Renal cortical epithelial cell (primary cell): Measurements from ENCODE around the gene C14orf93. TPM values are rescaled to one million over a fixed set of nuclear protein-coding genes. Genes with fewer than 3 reads are reported as not detected.
"Not testable (repeated sequence)": the region's sequence is repeated elsewhere in the genome, so short reads cannot be mapped to it uniquely, and the experiment has no call there.

ENCODE experiments used
- DNase-seq: peaks from one replicate; pipeline ENCODE4 v3.0.0-alpha.2; 2011; ENCODE audit warnings: low read depth
- total RNA-seq: library from RNA; depleted of rRNA; stranded (reverse); fragments of >200 nt; gene quantifications from 2 replicates; pipeline ENCODE4 v1.2.3, GENCODE V29; 2014

The C14orf93 gene
- total RNA-seq, 1 donor from 2014 or later, result 16.2 TPM

- no peak for DNase-seq
Measured at GRCh38 chr14:23021434-23021833, 11.5 kb upstream of the C14orf93 start.

DNA sequence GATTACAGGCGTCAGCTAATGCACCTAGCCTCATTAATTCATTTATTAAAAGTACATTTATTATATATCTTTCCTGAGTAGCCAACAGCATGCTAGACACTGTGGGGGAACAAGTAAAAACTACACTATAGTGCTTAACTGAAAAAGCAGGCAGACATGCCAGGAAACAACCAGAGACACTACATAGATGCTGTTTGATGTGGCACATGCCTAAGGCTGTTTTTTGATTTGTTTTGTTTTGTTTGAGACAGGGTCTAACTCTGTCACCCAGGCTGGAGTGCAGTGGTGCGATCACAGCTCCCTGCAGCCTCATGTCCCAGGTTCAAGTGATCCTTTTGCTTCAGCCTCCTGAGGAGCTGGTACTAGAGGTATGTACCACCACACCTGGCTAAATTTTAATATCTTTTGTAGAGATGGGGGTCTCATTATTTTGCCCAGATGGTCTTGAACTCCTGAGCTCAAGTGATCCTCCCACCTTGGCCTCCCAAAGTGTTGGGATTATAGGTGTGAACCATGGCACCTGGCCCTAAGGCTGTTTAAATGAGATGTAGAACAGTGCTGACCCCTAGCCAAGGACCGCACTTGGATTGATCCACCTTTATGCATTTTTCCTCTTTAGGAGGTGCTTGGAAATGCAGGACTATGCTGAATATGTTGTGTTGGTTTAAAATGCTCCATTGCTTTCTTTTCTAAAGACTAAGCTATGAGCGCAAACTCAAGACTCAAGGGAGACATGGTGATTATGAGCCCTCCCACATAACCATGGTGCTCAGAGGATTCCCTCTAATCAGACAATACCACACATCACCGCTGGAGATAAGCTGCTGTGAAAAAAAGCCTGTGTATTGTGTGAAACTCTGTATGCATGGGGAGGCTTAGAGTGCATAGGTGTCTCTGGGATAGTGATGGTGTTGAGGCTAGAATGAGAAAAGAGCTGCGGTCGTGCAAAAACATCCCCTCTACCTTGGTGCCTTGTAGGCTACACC lies 10.5 kb upstream of the C14orf93 start:
- DNase-seq, result no peak

DNA sequence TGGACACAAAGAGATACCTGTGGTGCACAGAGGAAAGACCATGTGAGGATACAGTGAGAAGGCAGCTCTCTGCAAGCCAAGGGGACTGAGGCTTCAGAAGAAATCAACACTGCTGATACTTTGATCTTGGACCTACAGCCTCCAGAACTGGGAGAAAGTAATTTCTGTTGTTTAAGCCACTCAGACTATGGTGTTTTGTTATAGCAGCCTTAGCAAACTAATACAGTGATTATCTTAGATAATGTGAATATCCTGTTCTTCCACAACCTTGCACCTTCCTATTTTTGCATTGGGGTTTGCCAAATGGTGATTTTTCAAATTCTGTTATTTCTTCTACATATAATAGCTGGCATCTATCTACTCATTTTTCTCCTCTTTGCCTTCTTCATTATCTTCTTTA lies 8.2 kb upstream of the C14orf93 start:
- no peak for DNase-seq

DNA sequence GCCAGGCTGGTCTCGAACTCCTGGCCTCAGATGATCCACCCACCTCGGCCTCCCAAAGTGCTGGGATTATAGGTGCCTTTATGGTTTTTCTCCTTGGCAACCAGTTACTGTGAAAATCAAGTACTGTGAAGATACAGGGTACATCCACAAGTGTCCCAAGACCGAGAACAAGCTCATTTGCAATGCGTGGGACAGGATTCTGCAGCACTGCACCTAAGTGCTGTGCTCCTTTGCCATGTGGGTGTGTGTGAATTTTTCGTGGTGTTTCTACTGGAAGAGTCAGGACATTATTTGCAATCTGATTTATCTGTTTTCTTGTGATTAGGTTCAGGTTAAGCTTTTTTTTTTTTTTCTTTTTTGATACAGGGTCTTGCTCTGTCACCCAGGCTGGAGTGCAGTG lies 7.1 kb upstream of the C14orf93 start:
- no peak for DNase-seq

DNA sequence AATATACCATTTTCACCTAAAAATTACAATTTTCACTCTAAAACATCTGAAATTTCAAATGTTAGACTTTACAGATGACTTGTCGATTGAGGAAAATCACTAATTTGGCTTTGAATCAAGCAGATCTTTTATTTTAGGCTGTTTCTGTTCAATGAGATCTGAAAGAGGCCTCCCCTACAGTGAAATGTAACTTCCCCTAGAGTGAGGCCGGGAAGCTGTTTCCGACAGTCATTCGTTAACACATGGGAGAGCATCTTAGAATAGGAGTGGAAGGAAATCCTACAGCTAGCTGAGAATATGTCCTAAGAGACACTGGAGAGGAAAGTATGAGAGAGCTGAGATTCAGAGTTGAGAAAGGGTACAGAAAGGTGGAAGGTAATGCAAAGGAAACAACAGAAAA lies 5.7 kb upstream of the C14orf93 start:
- no peak for DNase-seq

DNA sequence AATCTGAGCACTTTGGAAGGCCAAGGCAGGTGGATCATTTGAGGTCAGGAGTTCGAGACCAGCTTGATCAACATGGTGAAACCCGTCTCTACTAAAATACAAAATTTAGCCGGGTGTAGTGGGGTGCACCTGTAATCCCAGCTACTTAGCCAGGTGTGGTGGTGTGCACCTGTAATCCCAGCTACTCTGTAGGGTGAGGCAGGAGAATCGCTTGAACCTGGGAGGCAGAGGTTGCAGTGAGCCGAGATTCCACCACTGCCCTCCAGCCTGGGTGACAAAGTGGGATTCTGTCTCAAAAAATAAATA lies 3.8 kb upstream of the C14orf93 start:
- not testable (repeated sequence) for DNase-seq

- no peak for DNase-seq
Measured at GRCh38 chr14:23013054-23013748, 3.3 kb upstream of the C14orf93 start.

DNA sequence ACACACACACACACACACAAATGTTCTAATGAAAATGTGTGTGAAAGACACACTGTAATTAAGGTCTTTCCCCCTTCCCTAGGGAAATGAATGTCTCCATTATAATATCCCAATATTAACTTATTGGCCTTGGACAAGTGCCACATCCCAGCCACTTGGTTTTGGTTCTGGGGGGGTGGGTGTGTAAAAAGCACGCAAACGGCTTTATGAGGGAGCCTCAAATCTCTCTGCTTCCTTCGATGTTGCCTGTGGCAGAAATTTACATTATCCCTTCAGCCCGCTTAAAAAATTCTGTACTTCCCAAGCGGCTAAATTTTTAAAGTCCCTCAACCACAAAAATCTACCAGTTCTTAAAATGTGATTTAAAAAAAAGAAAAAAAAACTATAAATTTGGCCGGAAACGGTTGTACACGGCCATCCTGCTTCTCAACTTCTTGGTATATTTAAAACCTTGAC lies 432 bp downstream of the C14orf93 start:
- no peak for DNase-seq

- no peak for DNase-seq
Measured at GRCh38 chr14:23008831-23009230, 1.1 kb downstream of the C14orf93 start.

DNA sequence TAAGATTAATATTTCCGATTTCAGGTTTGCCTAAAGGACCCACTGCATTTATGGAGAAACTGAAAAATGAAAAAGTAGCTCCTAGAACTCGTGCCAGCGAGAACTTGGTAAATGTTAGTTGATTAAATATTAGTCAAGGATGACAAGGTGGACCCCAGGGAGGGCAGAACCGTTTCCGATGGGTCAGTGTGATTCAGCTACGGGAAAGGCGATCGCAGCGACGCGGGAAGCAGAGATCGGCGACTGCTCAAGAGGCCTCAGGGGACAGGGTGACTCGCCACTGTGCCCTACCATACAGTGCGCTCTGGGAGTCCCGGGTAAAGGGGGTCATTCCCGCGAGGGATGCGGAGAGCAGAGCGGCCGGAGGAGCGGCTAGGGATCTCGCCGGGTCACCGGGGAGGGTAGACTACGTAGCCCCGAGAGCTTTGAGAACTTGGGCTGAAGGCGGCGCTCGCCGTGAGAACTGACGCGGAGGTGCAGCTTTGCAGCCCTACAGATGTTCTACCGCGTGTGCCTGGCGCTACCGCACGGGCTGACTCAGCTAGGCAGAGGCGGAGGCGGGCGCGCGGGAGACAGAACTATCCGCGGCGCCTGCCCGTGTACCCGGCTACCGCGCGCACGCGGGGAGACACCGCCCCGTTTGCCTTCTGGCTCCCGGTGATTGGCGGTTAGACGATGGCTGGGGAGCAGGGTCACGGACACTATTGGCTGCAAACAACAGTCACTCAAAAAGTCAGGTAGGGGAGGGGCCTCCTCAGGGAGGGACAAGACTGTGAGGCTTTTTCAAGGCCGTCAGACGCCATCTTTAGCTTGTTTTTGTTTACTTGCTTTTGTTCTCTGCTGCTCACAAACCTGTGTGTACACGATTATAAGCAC lies 3.2 kb downstream of the C14orf93 start:
- DNase-seq, result peak; percentile 95

DNA sequence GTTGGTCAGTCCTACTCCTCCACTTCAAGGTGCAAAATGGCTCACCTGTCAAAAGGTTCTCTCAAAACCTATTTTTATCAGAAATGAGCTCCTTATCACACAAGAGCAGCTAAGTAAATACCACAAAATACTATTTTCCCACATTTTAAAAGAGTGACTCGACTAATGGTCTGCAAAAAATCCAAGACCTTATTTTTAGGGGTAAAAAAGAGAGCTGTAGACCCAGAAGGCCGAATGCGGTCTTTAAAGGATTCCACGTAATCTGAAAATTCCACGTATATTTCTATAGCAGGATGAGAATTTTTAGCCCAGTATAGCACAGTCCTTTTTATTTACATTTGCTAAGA lies 3.8 kb downstream of the C14orf93 start:
- no peak for DNase-seq

DNA sequence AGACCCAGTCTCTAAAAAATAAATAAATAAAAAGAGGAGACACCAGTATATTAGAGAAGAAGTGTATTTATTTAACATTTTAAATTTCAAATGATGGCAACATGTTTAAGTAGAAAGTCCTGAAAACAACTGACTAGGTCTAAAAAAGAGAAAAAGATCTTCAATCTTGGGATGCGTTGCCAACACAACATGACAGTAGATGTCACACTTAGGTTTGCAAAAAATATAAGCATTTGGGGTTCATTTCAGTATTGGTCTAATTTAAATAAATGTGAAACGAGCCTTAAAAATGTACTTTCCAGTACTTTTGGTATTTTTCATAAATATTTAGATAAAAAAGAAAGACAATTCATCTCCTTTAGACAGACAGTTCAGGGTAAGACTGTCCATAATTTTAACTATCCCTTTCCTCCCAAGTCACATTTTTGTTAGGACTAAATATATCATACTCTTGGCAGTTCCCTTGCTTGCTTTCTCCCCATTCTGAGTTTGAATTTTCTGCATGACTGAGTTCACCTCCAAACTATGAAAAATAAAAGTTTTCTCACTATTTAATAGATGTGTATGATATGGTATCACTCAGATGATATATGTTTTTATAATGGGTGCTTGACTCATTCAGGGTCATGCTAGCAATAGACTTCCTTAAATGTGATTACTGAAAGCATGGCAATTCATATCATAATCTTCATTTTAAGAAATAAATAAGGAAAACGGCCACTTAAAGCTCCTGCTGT lies 4.3 kb downstream of the C14orf93 start:
- no peak for DNase-seq

GRCh38 chr14:23004274-23004673 lies 5.7 kb downstream of the C14orf93 start:
- not testable (repeated sequence) for DNase-seq

DNA sequence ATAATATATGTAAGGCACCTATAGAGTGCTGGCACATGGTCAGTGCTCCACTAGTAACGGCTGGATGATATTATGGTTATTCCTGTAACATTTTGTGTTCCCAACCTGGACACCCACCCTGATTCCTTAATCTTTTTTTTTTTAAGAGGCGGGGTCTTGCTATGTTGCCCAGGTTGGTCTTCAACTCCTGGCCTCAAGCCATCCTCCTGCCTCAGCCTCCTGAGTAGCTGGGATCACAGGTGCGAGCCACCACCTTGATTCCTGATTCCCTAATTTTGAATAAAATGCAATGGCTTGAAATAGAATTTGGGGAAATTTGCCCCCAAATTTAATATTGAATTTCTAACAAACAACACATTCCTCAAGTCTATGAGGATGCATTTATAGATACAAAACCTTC lies 7.4 kb downstream of the C14orf93 start:
- no peak for DNase-seq

GRCh38 chr14:23000860-23001259 lies 9.1 kb downstream of the C14orf93 start:
- DNase-seq, result no peak

GRCh38 chr14:22998329-22999012 lies 11.5 kb downstream of the C14orf93 start:
- no peak for DNase-seq

- DNase-seq, result no peak
Measured at GRCh38 chr14:22997676-22998323, 12.1 kb downstream of the C14orf93 start.

GRCh38 chr14:22996768-22997654 lies 12.9 kb downstream of the C14orf93 start:
- DNase-seq, result no peak

GRCh38 chr14:22995889-22996625 lies 13.9 kb downstream of the C14orf93 start:
- DNase-seq, result no peak
